Progenitor cell of endocrine pancreas (in vitro differentiated cells): ENCODE data around the gene GHITM. TPM values are rescaled to one million over a fixed set of nuclear protein-coding genes. Genes with fewer than 3 reads are reported as not detected.
"Not testable (repeated sequence)": the region's sequence is repeated elsewhere in the genome, so short reads cannot be mapped to it uniquely, and the experiment has no call there.

Experiments used
- DNase-seq: peaks from one replicate; pipeline ENCODE4 v3.0.0; 2021; ENCODE audit warnings: low spot score; ENCODE audit not compliant: unreplicated experiment
- H3K27ac Mint-ChIP-seq: 2 replicates; pipeline ENCODE4 v1.8.0; 2021; ENCODE audit warnings: mild to moderate bottlenecking, moderate library complexity, mixed read lengths
- H3K27me3 Mint-ChIP-seq: 2 replicates; pipeline ENCODE4 v1.8.0; 2021; ENCODE audit warnings: mixed read lengths
- H3K36me3 Mint-ChIP-seq: 2 replicates; pipeline ENCODE4 v1.8.0; 2022; ENCODE audit warnings: mixed read lengths; ENCODE audit not compliant: insufficient read depth
- H3K4me1 Mint-ChIP-seq: 2 replicates; pipeline ENCODE4 v1.8.0; 2021; ENCODE audit warnings: low read depth, mixed read lengths
- H3K4me3 Mint-ChIP-seq: 2 replicates; pipeline ENCODE4 v1.8.0; 2021; ENCODE audit warnings: low read depth, mild to moderate bottlenecking, moderate library complexity, mixed read lengths
- H3K9me3 Mint-ChIP-seq: 2 replicates; pipeline ENCODE4 v1.8.0; 2021; ENCODE audit warnings: low read depth, mixed read lengths
- total RNA-seq: library from RNA; stranded (reverse); gene quantifications from 2 replicates; pipeline ENCODE4 v1.2.1, GENCODE V29; 2021
- TF ChIP-seq, protein P1 (sequence below): fragments of 200-600 bp; sonication (generic); IDR thresholded peaks from one replicate; pipeline ENCODE4 v1.5.0; 2021; ENCODE audit warnings: antibody characterized with exemption, mild to moderate bottlenecking; ENCODE audit not compliant: unreplicated experiment

GHITM gene
- total RNA-seq, 1 donor from 2014 or later = 99.4 TPM

DNA sequence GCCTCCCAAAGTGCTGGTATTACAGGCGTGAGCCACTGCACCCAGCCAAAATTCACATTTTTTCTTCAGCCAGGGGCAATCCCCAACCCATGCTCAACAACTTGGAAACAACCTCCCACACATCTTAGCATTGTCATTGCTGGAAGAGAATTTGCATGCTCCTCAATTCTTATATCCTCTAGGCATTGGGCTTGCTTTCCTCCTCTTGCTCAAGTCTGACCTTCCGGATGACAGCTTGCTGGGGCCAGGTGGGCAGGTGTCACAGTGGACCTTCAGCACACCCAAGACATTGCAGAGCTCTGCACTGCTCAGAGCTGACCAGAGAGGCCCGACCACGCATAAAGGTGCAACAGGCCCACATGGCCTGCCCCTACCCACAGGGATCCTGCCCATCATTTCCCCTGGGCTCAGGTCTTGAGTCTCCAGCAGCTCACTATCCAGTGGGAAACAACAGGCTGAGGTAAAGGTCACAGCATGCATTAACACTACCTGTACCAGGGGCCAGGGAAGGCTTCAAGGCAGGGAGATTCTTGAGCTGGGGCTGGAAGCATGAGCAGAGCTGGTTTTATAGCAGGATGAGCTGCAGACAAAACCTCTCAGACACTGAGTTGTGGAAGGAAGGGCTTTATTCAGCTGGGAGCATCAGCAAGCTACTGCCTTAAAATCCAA is 27.4 kb downstream of the GHITM start:
- no peaks in the 10 kb centered on the region for H3K36me3 Mint-ChIP-seq
- TF ChIP-seq, protein P1, sequence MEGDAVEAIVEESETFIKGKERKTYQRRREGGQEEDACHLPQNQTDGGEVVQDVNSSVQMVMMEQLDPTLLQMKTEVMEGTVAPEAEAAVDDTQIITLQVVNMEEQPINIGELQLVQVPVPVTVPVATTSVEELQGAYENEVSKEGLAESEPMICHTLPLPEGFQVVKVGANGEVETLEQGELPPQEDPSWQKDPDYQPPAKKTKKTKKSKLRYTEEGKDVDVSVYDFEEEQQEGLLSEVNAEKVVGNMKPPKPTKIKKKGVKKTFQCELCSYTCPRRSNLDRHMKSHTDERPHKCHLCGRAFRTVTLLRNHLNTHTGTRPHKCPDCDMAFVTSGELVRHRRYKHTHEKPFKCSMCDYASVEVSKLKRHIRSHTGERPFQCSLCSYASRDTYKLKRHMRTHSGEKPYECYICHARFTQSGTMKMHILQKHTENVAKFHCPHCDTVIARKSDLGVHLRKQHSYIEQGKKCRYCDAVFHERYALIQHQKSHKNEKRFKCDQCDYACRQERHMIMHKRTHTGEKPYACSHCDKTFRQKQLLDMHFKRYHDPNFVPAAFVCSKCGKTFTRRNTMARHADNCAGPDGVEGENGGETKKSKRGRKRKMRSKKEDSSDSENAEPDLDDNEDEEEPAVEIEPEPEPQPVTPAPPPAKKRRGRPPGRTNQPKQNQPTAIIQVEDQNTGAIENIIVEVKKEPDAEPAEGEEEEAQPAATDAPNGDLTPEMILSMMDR = no peak
- DNase-seq = no peak
- peaks cover 24% of the 10 kb centered on the region for H3K27me3 Mint-ChIP-seq
- no peaks in the 10 kb centered on the region for H3K4me1 Mint-ChIP-seq
- H3K9me3 Mint-ChIP-seq = no peaks in the 10 kb centered on the region
- H3K4me3 Mint-ChIP-seq = no peak overlapping the region
- H3K27ac Mint-ChIP-seq = no peak overlapping the region

GRCh38 chr10:84167289-84167653 is 28.0 kb downstream of the GHITM start:
- not testable (repeated sequence) for DNase-seq, H3K27ac Mint-ChIP-seq, H3K9me3 Mint-ChIP-seq, H3K4me3 Mint-ChIP-seq, H3K36me3 Mint-ChIP-seq, H3K4me1 Mint-ChIP-seq
- peaks cover 24% of the 10 kb centered on the region for H3K27me3 Mint-ChIP-seq

GRCh38 chr10:84168382-84168781 is 29.1 kb downstream of the GHITM start:
- not testable (repeated sequence) for DNase-seq, H3K36me3 Mint-ChIP-seq, H3K9me3 Mint-ChIP-seq, H3K27ac Mint-ChIP-seq, H3K4me1 Mint-ChIP-seq, H3K4me3 Mint-ChIP-seq
- peaks cover 20% of the 10 kb centered on the region for H3K27me3 Mint-ChIP-seq

- H3K36me3 Mint-ChIP-seq, H3K27me3 Mint-ChIP-seq, H3K9me3 Mint-ChIP-seq, H3K4me3 Mint-ChIP-seq, H3K27ac Mint-ChIP-seq, DNase-seq, H3K4me1 Mint-ChIP-seq: not testable (repeated sequence)
These were observed 31.9 kb downstream of the GHITM start for GRCh38 chr10:84171237-84171636.

DNA sequence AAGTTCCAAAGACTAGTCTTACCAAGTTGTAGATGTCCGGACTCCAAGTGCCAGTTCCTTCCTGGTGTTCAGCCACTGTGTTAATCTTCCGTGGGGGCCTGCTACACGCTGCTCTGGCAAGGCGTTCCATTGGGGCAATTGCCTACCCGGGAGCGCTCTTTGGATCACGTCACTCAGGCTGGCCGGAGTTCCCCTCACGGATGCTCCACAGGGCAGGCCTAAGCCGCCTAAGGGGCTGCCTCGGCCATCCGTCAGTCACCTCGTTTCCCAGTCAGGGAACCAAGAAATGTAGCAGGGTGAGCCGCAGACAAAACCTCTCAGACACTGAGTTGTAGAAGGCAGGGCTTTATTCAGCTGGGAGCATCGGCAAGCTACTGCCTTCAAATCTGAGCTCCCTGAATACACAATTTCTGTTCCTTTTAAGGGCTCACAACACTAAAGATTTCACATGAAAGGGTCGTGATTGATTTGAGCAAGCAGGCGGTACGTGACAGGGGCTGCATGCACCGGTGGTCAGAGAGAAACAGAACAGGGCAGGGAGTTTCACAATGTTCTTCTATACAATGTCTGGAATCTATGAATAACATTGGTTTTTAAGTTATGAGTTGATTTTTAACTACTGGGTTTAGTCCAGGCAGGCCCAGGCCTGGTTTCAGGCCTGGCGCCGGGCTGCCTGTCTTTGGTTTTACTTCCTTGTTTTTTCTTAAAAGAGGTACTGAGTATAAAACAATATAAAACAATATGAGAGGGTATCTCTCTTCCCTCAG is 32.6 kb downstream of the GHITM start:
- not testable (repeated sequence) for H3K4me1 Mint-ChIP-seq, H3K27me3 Mint-ChIP-seq, H3K9me3 Mint-ChIP-seq, H3K4me3 Mint-ChIP-seq, H3K36me3 Mint-ChIP-seq, H3K27ac Mint-ChIP-seq, DNase-seq

DNA sequence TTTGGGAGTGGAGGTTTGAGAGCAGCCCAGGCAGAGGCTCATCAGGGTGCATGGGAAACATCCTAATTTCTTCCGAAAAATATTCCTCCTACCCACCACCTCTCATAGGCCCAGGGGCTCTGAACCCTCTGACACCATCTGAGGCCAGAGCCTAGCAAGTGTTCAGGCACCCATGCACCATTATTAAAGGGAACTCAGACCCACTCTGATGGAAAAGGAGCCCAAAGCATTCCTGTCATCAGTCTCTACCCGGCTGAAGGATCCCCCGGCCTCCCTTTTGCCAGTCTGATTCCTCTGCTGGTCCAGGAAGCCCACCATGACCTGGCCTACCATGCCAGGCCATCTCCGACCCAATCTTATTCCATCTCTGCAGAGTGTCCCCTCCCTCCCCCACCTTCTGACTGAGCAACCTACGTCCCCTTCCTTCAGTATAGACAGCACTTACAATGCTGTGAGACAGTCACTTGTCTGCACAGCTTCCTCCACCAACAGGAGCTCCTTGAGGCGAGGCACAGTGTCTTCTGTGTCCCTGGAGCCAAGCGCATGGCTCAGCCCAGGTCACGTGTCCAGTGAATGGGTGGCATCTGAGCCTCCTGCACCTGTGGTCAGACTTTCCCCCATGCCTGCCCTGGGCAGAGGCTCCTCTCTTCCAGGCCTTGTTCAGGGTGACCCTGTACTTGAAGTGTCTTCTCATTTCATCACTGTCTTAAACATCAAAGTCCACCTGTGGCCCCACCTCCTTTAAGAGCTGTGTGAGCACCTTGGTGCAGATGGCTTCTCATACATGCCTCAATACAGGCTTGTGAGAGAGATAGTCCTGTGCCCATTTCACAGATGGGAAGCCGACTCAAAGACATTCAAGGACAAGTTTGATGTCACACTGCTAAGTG is 33.4 kb downstream of the GHITM start:
- no peak for DNase-seq
- TF ChIP-seq, protein P1 = no peak
- H3K9me3 Mint-ChIP-seq = no peaks in the 10 kb centered on the region
- no peak overlapping the region for H3K4me3 Mint-ChIP-seq
- H3K27ac Mint-ChIP-seq = no peak overlapping the region
- H3K27me3 Mint-ChIP-seq = no peaks in the 10 kb centered on the region
- H3K4me1 Mint-ChIP-seq = peaks cover 6% of the 10 kb centered on the region
- no peaks in the 10 kb centered on the region for H3K36me3 Mint-ChIP-seq

- H3K9me3 Mint-ChIP-seq = no peaks in the 10 kb centered on the region
- TF ChIP-seq, protein P1 = no peak
- H3K27ac Mint-ChIP-seq = no peak within 1 kb of the TSS
- peaks cover 6% of the 10 kb centered on the region for H3K4me1 Mint-ChIP-seq
- no peak within 1 kb of the TSS for H3K4me3 Mint-ChIP-seq
- H3K36me3 Mint-ChIP-seq = no peaks in the 10 kb centered on the region
- no peak for DNase-seq
- no peaks in the 10 kb centered on the region for H3K27me3 Mint-ChIP-seq
These were observed 34.2 kb downstream of the GHITM start, which contains the start of gene GPR15LG for GRCh38 chr10:84173501-84173929. TSS of gene GPR15LG (plus strand) at chr10:84173801. CDS start at chr10:84173852, 51 bp downstream.
